Neural cell (in vitro differentiated cells): ENCODE results near the gene CEACAM6.

Experiments
- CTCF ChIP-seq: fragments of 450-650 bp; IDR thresholded peaks from 2 replicates; pipeline ENCODE4 v1.5.1; 2014; ENCODE audit warnings: antibody characterized with exemption, mild to moderate bottlenecking, moderate library complexity; ENCODE audit not compliant: poor library complexity, severe bottlenecking
- EP300 ChIP-seq: fragments of 450-650 bp; conservative IDR thresholded peaks from 2 replicates; pipeline ENCODE4 v1.6.1; 2014; ENCODE audit warnings: antibody characterized with exemption, mild to moderate bottlenecking, moderate library complexity; ENCODE audit not compliant: poor library complexity, severe bottlenecking
- EZH2 ChIP-seq: fragments of 200-600, 300-800 bp; shearing (Covaris generic), sonication (generic); IDR thresholded peaks from 2 replicates; pipeline ENCODE4 v1.6.1; 2014; ENCODE audit warnings: antibody characterized with exemption, low read length, borderline replicate concordance, mild to moderate bottlenecking; ENCODE audit not compliant: insufficient read depth, poor library complexity, severe bottlenecking
- POLR2AphosphoS5 ChIP-seq: IDR thresholded peaks from 2 replicates; pipeline ENCODE4 v1.6.1; 2012
- RAD21 ChIP-seq: fragments of 450-650 bp; conservative IDR thresholded peaks from 2 replicates; pipeline ENCODE4 v1.6.1; 2014; ENCODE audit warnings: antibody characterized with exemption, mild to moderate bottlenecking, moderate library complexity
- SMC3 ChIP-seq: fragments of 450-650 bp; conservative IDR thresholded peaks from 2 replicates; pipeline ENCODE4 v1.6.1; 2014; ENCODE audit warnings: antibody characterized with exemption, mild to moderate bottlenecking, moderate library complexity; ENCODE audit not compliant: poor library complexity
- TF ChIP-seq, protein P1 (sequence below): IDR thresholded peaks from 2 replicates; pipeline ENCODE4 v1.6.1; 2012; ENCODE audit warnings: borderline replicate concordance

GRCh38 chr19:41783612-41784011 lies 28.3 kb downstream of the CEACAM6 start:
- TF ChIP-seq CTCF (no peak), POLR2AphosphoS5 (no peak), SMC3 (no peak), EZH2 (no peak), EP300 (no peak), RAD21 (no peak)
- TF ChIP-seq, protein P1, sequence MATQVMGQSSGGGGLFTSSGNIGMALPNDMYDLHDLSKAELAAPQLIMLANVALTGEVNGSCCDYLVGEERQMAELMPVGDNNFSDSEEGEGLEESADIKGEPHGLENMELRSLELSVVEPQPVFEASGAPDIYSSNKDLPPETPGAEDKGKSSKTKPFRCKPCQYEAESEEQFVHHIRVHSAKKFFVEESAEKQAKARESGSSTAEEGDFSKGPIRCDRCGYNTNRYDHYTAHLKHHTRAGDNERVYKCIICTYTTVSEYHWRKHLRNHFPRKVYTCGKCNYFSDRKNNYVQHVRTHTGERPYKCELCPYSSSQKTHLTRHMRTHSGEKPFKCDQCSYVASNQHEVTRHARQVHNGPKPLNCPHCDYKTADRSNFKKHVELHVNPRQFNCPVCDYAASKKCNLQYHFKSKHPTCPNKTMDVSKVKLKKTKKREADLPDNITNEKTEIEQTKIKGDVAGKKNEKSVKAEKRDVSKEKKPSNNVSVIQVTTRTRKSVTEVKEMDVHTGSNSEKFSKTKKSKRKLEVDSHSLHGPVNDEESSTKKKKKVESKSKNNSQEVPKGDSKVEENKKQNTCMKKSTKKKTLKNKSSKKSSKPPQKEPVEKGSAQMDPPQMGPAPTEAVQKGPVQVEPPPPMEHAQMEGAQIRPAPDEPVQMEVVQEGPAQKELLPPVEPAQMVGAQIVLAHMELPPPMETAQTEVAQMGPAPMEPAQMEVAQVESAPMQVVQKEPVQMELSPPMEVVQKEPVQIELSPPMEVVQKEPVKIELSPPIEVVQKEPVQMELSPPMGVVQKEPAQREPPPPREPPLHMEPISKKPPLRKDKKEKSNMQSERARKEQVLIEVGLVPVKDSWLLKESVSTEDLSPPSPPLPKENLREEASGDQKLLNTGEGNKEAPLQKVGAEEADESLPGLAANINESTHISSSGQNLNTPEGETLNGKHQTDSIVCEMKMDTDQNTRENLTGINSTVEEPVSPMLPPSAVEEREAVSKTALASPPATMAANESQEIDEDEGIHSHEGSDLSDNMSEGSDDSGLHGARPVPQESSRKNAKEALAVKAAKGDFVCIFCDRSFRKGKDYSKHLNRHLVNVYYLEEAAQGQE: no peak
